Vagina (tissue), 2 donors: Measurements from ENCODE around the gene SMPX.

Experiments
- CTCF ChIP-seq, 3 experiments: fragments of 450-650 bp in 2 of 3; fragments of 200-600 bp in 1 of 3; sonication (generic) in 1 of 3; IDR thresholded peaks; one replicate each; pipeline ENCODE4 v1.5.1; 2017 to 2019; ENCODE audit warnings: antibody characterized with exemption in 3 of 3, mild to moderate bottlenecking in 2 of 3, moderate library complexity in 2 of 3
- POLR2A ChIP-seq, 2 donors: fragments of 450-650 bp; IDR thresholded peaks; one replicate each; pipeline ENCODE4 v1.6.1; 2017; ENCODE audit warnings: antibody characterized with exemption in 2 of 2, mild to moderate bottlenecking in 2 of 2, moderate library complexity in 2 of 2

- TF ChIP-seq POLR2A (IDR thresholded peaks at IDR 0.05) (no peak), CTCF (IDR thresholded peaks at IDR 0.05) (no peak)
These were observed 79.8 kb downstream of the SMPX start for GRCh38 chrX:21678048-21678612.
